ENCODE data around the gene SHROOM3.

The SHROOM3 gene

GRCh38 chr4:76765473-76766183, 330.6 kb downstream of the SHROOM3 start:
- peak; percentile 55 for DNase-seq (ENCODE audit: low read depth)
- TF ChIP-seq CTCF (conservative IDR thresholded peaks at IDR 0.05; ENCODE audit: control insufficient read depth, insufficient read depth, low read depth, low read length) = no peak
- H3K4me3 ChIP-seq (ENCODE audit: control insufficient read depth, low read depth, low read length) = no peak overlapping the region

- no peak for DNase-seq (ENCODE audit: low read depth)
- no peak overlapping the region for H3K4me3 ChIP-seq (ENCODE audit: control insufficient read depth, low read depth, low read length)
- no peak for TF ChIP-seq CTCF (conservative IDR thresholded peaks at IDR 0.05; ENCODE audit: control insufficient read depth, insufficient read depth, low read depth, low read length)
Observed at GRCh38 chr4:76767983-76768382, 333.0 kb downstream of the SHROOM3 start.

- DNase-seq (ENCODE audit: low read depth) = peak; percentile 66
- TF ChIP-seq CTCF (conservative IDR thresholded peaks at IDR 0.05; ENCODE audit: control insufficient read depth, insufficient read depth, low read depth, low read length) = no peak
- H3K4me3 ChIP-seq (ENCODE audit: control insufficient read depth, low read depth, low read length) = no peak overlapping the region
Observed at GRCh38 chr4:76772498-76773106, 337.6 kb downstream of the SHROOM3 start.

GRCh38 chr4:76773766-76774165, 338.7 kb downstream of the SHROOM3 start:
- no peak for TF ChIP-seq CTCF (conservative IDR thresholded peaks at IDR 0.05; ENCODE audit: control insufficient read depth, insufficient read depth, low read depth, low read length)
- H3K4me3 ChIP-seq (ENCODE audit: control insufficient read depth, low read depth, low read length) = no peak overlapping the region
- DNase-seq (ENCODE audit: low read depth) = no peak

GRCh38 chr4:76779740-76780459, 344.9 kb downstream of the SHROOM3 start:
- no peak for TF ChIP-seq CTCF (conservative IDR thresholded peaks at IDR 0.05; ENCODE audit: control insufficient read depth, insufficient read depth, low read depth, low read length)
- DNase-seq (ENCODE audit: low read depth) = peak; percentile 30
- no peak overlapping the region for H3K4me3 ChIP-seq (ENCODE audit: control insufficient read depth, low read depth, low read length)

GRCh38 chr4:76780781-76781697, 346.0 kb downstream of the SHROOM3 start:
- DNase-seq (ENCODE audit: low read depth) = no peak
- H3K4me3 ChIP-seq (ENCODE audit: control insufficient read depth, low read depth, low read length) = no peak overlapping the region
- no peak for TF ChIP-seq CTCF (conservative IDR thresholded peaks at IDR 0.05; ENCODE audit: control insufficient read depth, insufficient read depth, low read depth, low read length)

Measured in fibroblast of mammary gland (primary cell).